IMR-90 (cell line): ENCODE results near the gene RBBP7. TPM values are rescaled to one million over a fixed set of nuclear protein-coding genes. Genes with fewer than 3 reads are reported as not detected.

ENCODE experiments used
- ATAC-seq: fragments of 200-7000 bp; cut with Tn5 transposase; 2 replicates; pipeline ENCODE4 v1.9.1; 2020; ENCODE audit warnings: low read depth, mild to moderate bottlenecking, moderate library complexity
- BruUV-seq: library from RNA; stranded (reverse); fragments of 400-500 nt; replicated peaks from 2 replicates; lab custom pipeline; 2021; lab: Mats Ljungman, UMichigan
- CTCF ChIA-PET: fragments of 300-600 bp; formaldehyde crosslinking; extraction: SDS; loops from one replicate; lab custom pipeline; 2021; ENCODE audit warnings: antibody characterized with exemption; lab: Yijun Ruan, JAX
- POLR2A ChIA-PET: fragments of 300-600 bp; sonication (Branson Sonifier 250); formaldehyde crosslinking; loops from one replicate; lab custom pipeline; 2022; ENCODE audit warnings: antibody characterized with exemption; ENCODE audit not compliant: unreplicated experiment; lab: Charles Lee
- DNase-seq: peaks from one replicate; pipeline ENCODE4 v3.0.0; 2013
- H2AFZ ChIP-seq: replicated peaks from 2 replicates; pipeline ENCODE3; 2013; ENCODE audit warnings: low read length, mild to moderate bottlenecking; ENCODE audit not compliant: poor library complexity
- H2AK5ac ChIP-seq: 2 replicates; pipeline ENCODE4 v1.6.1; 2013; ENCODE audit warnings: low read depth, low read length, inconsistent platforms
- H2AK9ac ChIP-seq: replicated peaks from 2 replicates; pipeline ENCODE3; 2013; ENCODE audit warnings: mild to moderate bottlenecking, low read depth, low read length, moderate library complexity; ENCODE audit not compliant: poor library complexity
- H2BK120ac ChIP-seq: 2 replicates; pipeline ENCODE4 v1.6.1; 2013; ENCODE audit warnings: low read depth, low read length, inconsistent platforms
- H2BK15ac ChIP-seq: 3 replicates; pipeline ENCODE4 v1.6.1; 2013; ENCODE audit warnings: low read depth, low read length, inconsistent platforms
- H2BK20ac ChIP-seq: 2 replicates; pipeline ENCODE4 v1.6.1; 2013; ENCODE audit warnings: low read depth, mild to moderate bottlenecking, inconsistent platforms, low read length, moderate library complexity
- H2BK5ac ChIP-seq: 2 replicates; pipeline ENCODE4 v1.6.1; 2013; ENCODE audit warnings: mild to moderate bottlenecking, low read depth, low read length, inconsistent platforms; ENCODE audit not compliant: poor library complexity, severe bottlenecking
- H3K14ac ChIP-seq: replicated peaks from 2 replicates; pipeline ENCODE4 v1.6.1; 2013; ENCODE audit warnings: low read depth, low read length, inconsistent platforms
- H3K18ac ChIP-seq: 2 replicates; pipeline ENCODE4 v1.6.1; 2013; ENCODE audit warnings: low read depth, low read length, control low read depth
- H3K23ac ChIP-seq: 2 replicates; pipeline ENCODE4 v1.6.1; 2013; ENCODE audit warnings: low read depth, low read length, inconsistent platforms
- H3K27ac ChIP-seq: 2 replicates; pipeline ENCODE4 v1.5.1; 2013; ENCODE audit warnings: mild to moderate bottlenecking, control low read depth, low read length; ENCODE audit not compliant: insufficient read depth
- H3K27me3 ChIP-seq: 2 replicates; pipeline ENCODE4 v1.6.1; 2013; ENCODE audit warnings: low read length; ENCODE audit not compliant: control insufficient read depth, insufficient read depth
- H3K36me3 ChIP-seq: 2 replicates; pipeline ENCODE4 v1.6.1; 2013; ENCODE audit warnings: low read length, mixed read lengths; ENCODE audit not compliant: control insufficient read depth, insufficient read depth
- H3K4ac ChIP-seq: 2 replicates; pipeline ENCODE4 v1.6.1; 2013; ENCODE audit warnings: low read depth, low read length, inconsistent platforms
- H3K4me1 ChIP-seq: 2 replicates; pipeline ENCODE4 v1.6.1; 2013; ENCODE audit warnings: low read length, mixed read lengths; ENCODE audit not compliant: control insufficient read depth, insufficient read depth
- H3K4me2 ChIP-seq: 2 replicates; pipeline ENCODE4 v1.6.1; 2013; ENCODE audit warnings: low read depth, mild to moderate bottlenecking, control low read depth, low read length, moderate library complexity
- H3K4me3 ChIP-seq: 2 replicates; pipeline ENCODE4 v1.5.1; 2013; ENCODE audit warnings: low read depth, mild to moderate bottlenecking, control low read depth, low read length, moderate library complexity; ENCODE audit not compliant: insufficient read depth
- H3K56ac ChIP-seq: 2 replicates; pipeline ENCODE4 v1.6.1; 2013; ENCODE audit warnings: low read length, inconsistent platforms; ENCODE audit not compliant: insufficient read depth; ENCODE audit errors: extremely low read depth
- H3K79me1 ChIP-seq, 2 experiments: 2 replicates each; pipeline ENCODE4 v1.6.1; 2013; ENCODE audit warnings: low read length in 2 of 2, inconsistent platforms in 1 of 2, low read depth in 1 of 2
- H3K9ac ChIP-seq: 2 replicates; pipeline ENCODE4 v1.6.1; 2013; ENCODE audit warnings: low read depth, low read length, control low read depth
- H3K9me1 ChIP-seq: 2 replicates; pipeline ENCODE4 v1.6.1; 2013; ENCODE audit warnings: low read length, inconsistent platforms; ENCODE audit not compliant: insufficient read depth
- H3K9me3 ChIP-seq: 2 replicates; pipeline ENCODE4 v1.6.1; 2013; ENCODE audit warnings: low read length; ENCODE audit not compliant: control insufficient read depth, insufficient read depth
- H4K20me1 ChIP-seq: 2 replicates; pipeline ENCODE4 v1.6.1; 2013; ENCODE audit warnings: low read length, inconsistent platforms; ENCODE audit not compliant: insufficient read depth
- H4K5ac ChIP-seq: 2 replicates; pipeline ENCODE4 v1.6.1; 2013; ENCODE audit warnings: mild to moderate bottlenecking, low read depth, low read length, control low read depth
- H4K8ac ChIP-seq, 2 experiments: 2 replicates each; pipeline ENCODE4 v1.6.1; 2013; ENCODE audit warnings: low read depth in 2 of 2, low read length in 2 of 2, control low read depth in 1 of 2, inconsistent platforms in 1 of 2
- H4K91ac ChIP-seq: 2 replicates; pipeline ENCODE4 v1.6.1; 2013; ENCODE audit warnings: low read depth, low read length, inconsistent platforms; ENCODE audit not compliant: insufficient read depth
- BHLHE40 ChIP-seq: fragments of 150-350 bp; IDR thresholded peaks from 2 replicates; pipeline ENCODE4 v1.6.1; 2016; ENCODE audit warnings: mild to moderate bottlenecking, low read depth, low read length
- CEBPB ChIP-seq: IDR thresholded peaks from 2 replicates; pipeline ENCODE4 v1.6.1; 2012; ENCODE audit warnings: low read depth, low read length, improper control_type of control experiment
- CHD1 ChIP-seq: IDR thresholded peaks from 2 replicates; pipeline ENCODE4 v1.6.1; 2012; ENCODE audit warnings: low read depth, low read length, improper control_type of control experiment
- MAZ ChIP-seq: IDR thresholded peaks from 2 replicates; pipeline ENCODE4 v1.6.1; 2012; ENCODE audit warnings: low read depth, mild to moderate bottlenecking, low read length, improper control_type of control experiment, moderate library complexity, borderline replicate concordance
- MXI1 ChIP-seq: IDR thresholded peaks from 2 replicates; pipeline ENCODE4 v1.6.1; 2012; ENCODE audit warnings: low read depth, mild to moderate bottlenecking, low read length, moderate library complexity, borderline replicate concordance
- POLR2A ChIP-seq: IDR thresholded peaks from 2 replicates; pipeline ENCODE4 v1.6.1; 2012; ENCODE audit warnings: mild to moderate bottlenecking, low read depth, low read length
- RCOR1 ChIP-seq: IDR thresholded peaks from 2 replicates; pipeline ENCODE4 v1.6.1; 2012; ENCODE audit warnings: mild to moderate bottlenecking, low read length, improper control_type of control experiment; ENCODE audit not compliant: insufficient replicate concordance
- WGBS, 2 experiments: methylation state at CpG; one replicate each; pipeline versions ENCODE4 v1.1.5 to v1.1.7; 2013; ENCODE audit warnings: missing lambda C conversion rate in 2 of 2; ENCODE audit not compliant: insufficient read length in 1 of 2; ENCODE audit errors: extremely low coverage in 2 of 2; 5-methylcytosine and 5-hydroxymethylcytosine counted together
- dilution Hi-C: fragments of 300-500 bp; cut with HindIII; formaldehyde crosslinking; loops from one replicate; pipeline ENCODE4 v1.14.3; 2018; ENCODE audit warnings: low sequenced_read_pairs; ENCODE audit not compliant: unreplicated experiment
- in situ Hi-C: fragments of 300-500 bp; cut with MboI; formaldehyde crosslinking; loops from 3 replicates; pipeline ENCODE4 v1.14.3; 2019; ENCODE audit warnings: low sequenced_read_pairs, inconsistent platforms, mixed read lengths
- intact Hi-C: fragments of 100-400 bp; cut with micrococcal nuclease; formaldehyde crosslinking; loops from 2 replicates; pipeline ENCODE4 v1.10.0; 2022
- polyA plus RNA-seq, 3 experiments: library from polyadenylated mRNA; depleted of rRNA; stranded (reverse); fragments of >200 nt; gene quantifications; 2 replicates each; pipeline ENCODE4 v1.2.3, GENCODE V29; 2012; ENCODE audit warnings: low replicate concordance in 1 of 3
- total RNA-seq: library from RNA; depleted of rRNA; stranded (reverse); fragments of >200 nt; gene quantifications from 2 replicates; pipeline ENCODE4 v1.2.3, GENCODE V29; 2012
- TF ChIP-seq, protein P1 (sequence below): conservative IDR thresholded peaks from 2 replicates; pipeline ENCODE4 v1.5.1; 2012; ENCODE audit warnings: mild to moderate bottlenecking, low read depth, low read length, improper control_type of control experiment
- TF ChIP-seq, protein P2 (sequence below): fragments of 150-350 bp; IDR thresholded peaks from 2 replicates; pipeline ENCODE4 v1.6.1; 2016; ENCODE audit warnings: low read depth, mild to moderate bottlenecking, low read length, moderate library complexity, borderline replicate concordance

The RBBP7 gene
- total and polyA plus RNA-seq, 2 of the 4 experiments (the other 2 are of a cell fraction), result 147 to 149 TPM

DNA sequence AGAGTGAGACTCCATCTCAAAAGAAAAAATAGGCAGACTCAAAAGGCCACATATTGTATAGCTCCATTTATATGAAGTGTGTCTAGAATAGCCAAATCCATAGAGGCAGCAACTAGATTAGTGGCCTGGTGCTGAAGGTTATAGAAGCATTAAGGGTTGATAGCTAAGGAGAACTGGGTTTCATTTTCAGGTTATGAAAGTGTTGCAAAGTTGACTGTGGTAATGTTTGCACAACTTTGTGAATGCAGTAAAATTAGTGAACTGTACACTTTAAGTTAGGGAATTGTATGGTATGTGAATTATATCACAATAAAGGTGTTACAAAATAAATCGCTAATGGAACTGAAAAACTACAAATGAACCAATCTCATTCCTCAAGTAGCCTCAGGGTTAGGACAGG, 55.6 kb downstream of the RBBP7 start:
- H4K5ac ChIP-seq, result no peak overlapping the region
- H3K9me1 ChIP-seq, result no peaks in the 10 kb centered on the region
- no peak overlapping the region for H3K4ac ChIP-seq
- no peak overlapping the region for H3K4me2 ChIP-seq
- TF ChIP-seq POLR2A (no peak), BHLHE40 (no peak), RCOR1 (no peak), CEBPB (no peak), MAZ (no peak), MXI1 (no peak), CHD1 (no peak)
- TF ChIP-seq, protein P1, sequence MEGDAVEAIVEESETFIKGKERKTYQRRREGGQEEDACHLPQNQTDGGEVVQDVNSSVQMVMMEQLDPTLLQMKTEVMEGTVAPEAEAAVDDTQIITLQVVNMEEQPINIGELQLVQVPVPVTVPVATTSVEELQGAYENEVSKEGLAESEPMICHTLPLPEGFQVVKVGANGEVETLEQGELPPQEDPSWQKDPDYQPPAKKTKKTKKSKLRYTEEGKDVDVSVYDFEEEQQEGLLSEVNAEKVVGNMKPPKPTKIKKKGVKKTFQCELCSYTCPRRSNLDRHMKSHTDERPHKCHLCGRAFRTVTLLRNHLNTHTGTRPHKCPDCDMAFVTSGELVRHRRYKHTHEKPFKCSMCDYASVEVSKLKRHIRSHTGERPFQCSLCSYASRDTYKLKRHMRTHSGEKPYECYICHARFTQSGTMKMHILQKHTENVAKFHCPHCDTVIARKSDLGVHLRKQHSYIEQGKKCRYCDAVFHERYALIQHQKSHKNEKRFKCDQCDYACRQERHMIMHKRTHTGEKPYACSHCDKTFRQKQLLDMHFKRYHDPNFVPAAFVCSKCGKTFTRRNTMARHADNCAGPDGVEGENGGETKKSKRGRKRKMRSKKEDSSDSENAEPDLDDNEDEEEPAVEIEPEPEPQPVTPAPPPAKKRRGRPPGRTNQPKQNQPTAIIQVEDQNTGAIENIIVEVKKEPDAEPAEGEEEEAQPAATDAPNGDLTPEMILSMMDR, result no peak
- TF ChIP-seq, protein P2, sequence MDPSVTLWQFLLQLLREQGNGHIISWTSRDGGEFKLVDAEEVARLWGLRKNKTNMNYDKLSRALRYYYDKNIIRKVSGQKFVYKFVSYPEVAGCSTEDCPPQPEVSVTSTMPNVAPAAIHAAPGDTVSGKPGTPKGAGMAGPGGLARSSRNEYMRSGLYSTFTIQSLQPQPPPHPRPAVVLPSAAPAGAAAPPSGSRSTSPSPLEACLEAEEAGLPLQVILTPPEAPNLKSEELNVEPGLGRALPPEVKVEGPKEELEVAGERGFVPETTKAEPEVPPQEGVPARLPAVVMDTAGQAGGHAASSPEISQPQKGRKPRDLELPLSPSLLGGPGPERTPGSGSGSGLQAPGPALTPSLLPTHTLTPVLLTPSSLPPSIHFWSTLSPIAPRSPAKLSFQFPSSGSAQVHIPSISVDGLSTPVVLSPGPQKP, result no peak
- no peak overlapping the region for H2AFZ ChIP-seq
- no peak overlapping the region for H2BK15ac ChIP-seq
- ChIA-PET POLR2A (no interaction called here), CTCF (no interaction called here)
- intact Hi-C loops, result no loop called here
- no TSS peak for BruUV-seq
- ATAC-seq (no peak), DNase-seq (no peak)
- no peak overlapping the region for H3K23ac ChIP-seq
- peaks cover 4% of the 10 kb centered on the region for H3K36me3 ChIP-seq
- no peak overlapping the region for H2BK20ac ChIP-seq
- no peak overlapping the region for H3K27ac ChIP-seq
- no peak overlapping the region for H2BK5ac ChIP-seq
- no peak overlapping the region for H2BK120ac ChIP-seq
- no peak overlapping the region for H3K4me3 ChIP-seq
- H3K56ac ChIP-seq, result no peak overlapping the region
- no peaks in the 10 kb centered on the region for H3K27me3 ChIP-seq
- WGBS, 2 experiments, result no CpG with 5 or more reads among the region's 1 CpG
- no peak overlapping the region for H3K14ac ChIP-seq
- in situ Hi-C loops, result no loop called here
- H4K8ac ChIP-seq, result no peak overlapping the region
- no peaks in the 10 kb centered on the region for H3K4me1 ChIP-seq
- no peak overlapping the region for H3K18ac ChIP-seq
- no peak overlapping the region for H2AK5ac ChIP-seq
- H3K9me3 ChIP-seq, result no peaks in the 10 kb centered on the region
- H3K9ac ChIP-seq, result no peak overlapping the region
- dilution Hi-C loops, result no loop called here
- no peak overlapping the region for H4K91ac ChIP-seq
- 0 out of 2 replicates have a peak, but pooled peaks cover 4% of the 10 kb centered on the region for H4K20me1 ChIP-seq
- peaks cover 3% of the 10 kb centered on the region in 2 experiments for H3K79me1 ChIP-seq
- H2AK9ac ChIP-seq, result no peak overlapping the region
